OCI-LY3 (cell line): ENCODE results near the gene ATP2B3.

Source experiments
- EZH2phosphoT487 ChIP-seq: fragments of 200-600 bp; shearing (Covaris generic); IDR thresholded peaks from 2 replicates; pipeline ENCODE4 v1.6.1; 2018; ENCODE audit warnings: antibody characterized with exemption, mixed run types, low read depth
- TF ChIP-seq, protein P1 (sequence below): fragments of 200-600, 300-600 bp; sonication (generic); IDR thresholded peaks from 2 replicates; pipeline ENCODE4 v1.5.1; 2014; ENCODE audit warnings: antibody characterized with exemption, low read length, low read depth

DNA sequence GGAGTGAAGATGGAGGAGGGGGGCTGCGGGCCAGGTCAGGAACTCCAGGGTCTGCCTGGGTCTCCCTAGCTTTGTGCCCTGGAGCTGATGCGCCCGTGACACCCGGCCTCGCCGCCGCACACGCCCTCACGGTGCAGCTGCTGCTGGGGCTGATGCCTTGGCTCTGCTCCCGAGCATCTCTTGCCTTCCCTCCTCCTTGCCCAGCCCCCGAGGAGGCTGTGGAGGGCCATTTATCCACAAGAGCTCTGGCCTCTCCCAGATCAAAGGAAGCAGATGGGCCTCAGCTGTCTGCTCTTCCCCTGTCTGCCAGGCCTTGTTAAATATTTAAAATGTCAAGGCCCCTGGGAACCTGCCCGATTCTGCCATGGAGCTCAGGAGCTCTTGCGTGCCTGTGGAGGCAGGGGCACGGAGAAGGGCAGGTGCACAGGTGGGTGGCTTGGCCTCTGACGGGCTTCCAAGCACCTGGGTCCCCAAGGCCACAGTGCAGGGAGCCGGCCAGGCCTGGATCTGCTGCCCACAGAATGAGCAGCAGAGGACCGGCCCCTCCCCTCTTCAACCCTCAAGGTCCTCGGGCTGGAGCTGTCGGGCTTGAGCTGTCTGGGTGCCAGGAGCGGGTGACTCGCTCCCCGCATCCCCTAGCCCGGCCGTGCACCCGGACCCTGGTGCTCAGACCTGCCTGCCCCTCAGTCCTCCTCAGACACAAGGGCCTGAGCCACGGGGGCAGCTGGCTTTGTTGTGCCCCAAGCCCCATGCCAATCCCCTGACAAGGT is 20.3 kb downstream of the ATP2B3 start:
- TF ChIP-seq, protein P1, sequence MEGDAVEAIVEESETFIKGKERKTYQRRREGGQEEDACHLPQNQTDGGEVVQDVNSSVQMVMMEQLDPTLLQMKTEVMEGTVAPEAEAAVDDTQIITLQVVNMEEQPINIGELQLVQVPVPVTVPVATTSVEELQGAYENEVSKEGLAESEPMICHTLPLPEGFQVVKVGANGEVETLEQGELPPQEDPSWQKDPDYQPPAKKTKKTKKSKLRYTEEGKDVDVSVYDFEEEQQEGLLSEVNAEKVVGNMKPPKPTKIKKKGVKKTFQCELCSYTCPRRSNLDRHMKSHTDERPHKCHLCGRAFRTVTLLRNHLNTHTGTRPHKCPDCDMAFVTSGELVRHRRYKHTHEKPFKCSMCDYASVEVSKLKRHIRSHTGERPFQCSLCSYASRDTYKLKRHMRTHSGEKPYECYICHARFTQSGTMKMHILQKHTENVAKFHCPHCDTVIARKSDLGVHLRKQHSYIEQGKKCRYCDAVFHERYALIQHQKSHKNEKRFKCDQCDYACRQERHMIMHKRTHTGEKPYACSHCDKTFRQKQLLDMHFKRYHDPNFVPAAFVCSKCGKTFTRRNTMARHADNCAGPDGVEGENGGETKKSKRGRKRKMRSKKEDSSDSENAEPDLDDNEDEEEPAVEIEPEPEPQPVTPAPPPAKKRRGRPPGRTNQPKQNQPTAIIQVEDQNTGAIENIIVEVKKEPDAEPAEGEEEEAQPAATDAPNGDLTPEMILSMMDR: no peak
- no peak for TF ChIP-seq EZH2phosphoT487
